ENCODE data around the gene FBXL17. TPM values are rescaled to one million over a fixed set of nuclear protein-coding genes. Genes with fewer than 3 reads are reported as not detected.
"Not testable (repeated sequence)": the region's sequence is repeated elsewhere in the genome, so short reads cannot be mapped to it uniquely, and the experiment has no call there.

FBXL17 gene
- total RNA-seq, 4 donors from 2014 or later, result 14.9 to 62.5 (median 20.6) TPM

GRCh38 chr5:108181975-108182374, 199.9 kb downstream of the FBXL17 start:
- Histone ChIP-seq H3K4me1 (no peaks in the 10 kb centered on the region), H3K9me3 (no peaks in the 10 kb centered on the region), H3K27ac (no peak overlapping the region), H3K36me3 (no peaks in the 10 kb centered on the region), H3K4me3 (no peak overlapping the region), H3K27me3 (no peaks in the 10 kb centered on the region)
- TF ChIP-seq, protein P1, sequence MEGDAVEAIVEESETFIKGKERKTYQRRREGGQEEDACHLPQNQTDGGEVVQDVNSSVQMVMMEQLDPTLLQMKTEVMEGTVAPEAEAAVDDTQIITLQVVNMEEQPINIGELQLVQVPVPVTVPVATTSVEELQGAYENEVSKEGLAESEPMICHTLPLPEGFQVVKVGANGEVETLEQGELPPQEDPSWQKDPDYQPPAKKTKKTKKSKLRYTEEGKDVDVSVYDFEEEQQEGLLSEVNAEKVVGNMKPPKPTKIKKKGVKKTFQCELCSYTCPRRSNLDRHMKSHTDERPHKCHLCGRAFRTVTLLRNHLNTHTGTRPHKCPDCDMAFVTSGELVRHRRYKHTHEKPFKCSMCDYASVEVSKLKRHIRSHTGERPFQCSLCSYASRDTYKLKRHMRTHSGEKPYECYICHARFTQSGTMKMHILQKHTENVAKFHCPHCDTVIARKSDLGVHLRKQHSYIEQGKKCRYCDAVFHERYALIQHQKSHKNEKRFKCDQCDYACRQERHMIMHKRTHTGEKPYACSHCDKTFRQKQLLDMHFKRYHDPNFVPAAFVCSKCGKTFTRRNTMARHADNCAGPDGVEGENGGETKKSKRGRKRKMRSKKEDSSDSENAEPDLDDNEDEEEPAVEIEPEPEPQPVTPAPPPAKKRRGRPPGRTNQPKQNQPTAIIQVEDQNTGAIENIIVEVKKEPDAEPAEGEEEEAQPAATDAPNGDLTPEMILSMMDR (IDR thresholded peaks at IDR 0.05), result no peak
- no peak for TF ChIP-seq POLR2A (IDR thresholded peaks at IDR 0.05)
- TF ChIP-seq EP300 (IDR thresholded peaks at IDR 0.05), result no peak
- no peak for TF ChIP-seq POLR2AphosphoS5 (IDR thresholded peaks at IDR 0.05)
- WGBS, result 79% methylated on average over 7 of the region's 7 CpGs
- DNase-seq (ENCODE audit: low spot score in 2 of 2), result no peak

- Histone ChIP-seq H3K36me3 (no peaks in the 10 kb centered on the region), H3K4me1 (no peaks in the 10 kb centered on the region), H3K27me3 (no peaks in the 10 kb centered on the region), H3K9me3 (no peaks in the 10 kb centered on the region), H3K4me3 (no peak overlapping the region), H3K27ac (no peak overlapping the region)
- DNase-seq (ENCODE audit: low spot score in 2 of 2), result no peak
- TF ChIP-seq POLR2A (IDR thresholded peaks at IDR 0.05), result no peak
- TF ChIP-seq EP300 (IDR thresholded peaks at IDR 0.05), result no peak
- no peak for TF ChIP-seq POLR2AphosphoS5 (IDR thresholded peaks at IDR 0.05)
- TF ChIP-seq, protein P1 (IDR thresholded peaks at IDR 0.05), result no peak
Measured at GRCh38 chr5:108174286-108174685, 207.6 kb downstream of the FBXL17 start.

GRCh38 chr5:108171759-108172158, 210.1 kb downstream of the FBXL17 start:
- no peak for TF ChIP-seq POLR2AphosphoS5 (IDR thresholded peaks at IDR 0.05)
- TF ChIP-seq EP300 (IDR thresholded peaks at IDR 0.05), result no peak
- TF ChIP-seq, protein P1 (IDR thresholded peaks at IDR 0.05), result no peak
- no peak for TF ChIP-seq POLR2A (IDR thresholded peaks at IDR 0.05)
- Histone ChIP-seq H3K9me3 (no peaks in the 10 kb centered on the region), H3K4me3 (no peak overlapping the region), H3K27ac (no peak overlapping the region), H3K4me1 (no peaks in the 10 kb centered on the region), H3K36me3 (no peaks in the 10 kb centered on the region), H3K27me3 (no peaks in the 10 kb centered on the region)
- 98% methylated on average over 6 of the region's 6 CpGs for WGBS
- no peak for DNase-seq (ENCODE audit: low spot score in 2 of 2)

DNA sequence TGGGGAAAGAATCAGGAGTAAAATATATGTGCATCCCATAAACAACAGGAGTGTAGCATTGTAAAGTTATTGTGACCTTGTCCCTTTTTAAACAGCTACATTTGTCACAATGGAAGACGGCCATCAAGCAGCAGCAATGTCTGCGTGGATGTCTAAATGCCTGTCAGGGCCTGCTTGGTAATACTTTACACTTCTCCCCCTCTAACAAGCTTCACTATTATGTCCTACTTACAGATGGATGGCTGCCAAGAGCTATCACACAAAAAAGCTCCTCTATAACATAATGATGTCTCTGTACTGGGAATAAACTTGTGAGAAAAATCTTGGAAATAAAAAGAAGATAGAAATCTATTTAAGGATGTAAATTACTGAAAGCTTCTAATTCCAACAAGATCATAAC, 213.0 kb downstream of the FBXL17 start:
- no peaks in the 10 kb centered on the region for H3K9me3 ChIP-seq
- 56% methylated on average over 2 of the region's 2 CpGs for WGBS
- H3K4me1 ChIP-seq, result no peaks in the 10 kb centered on the region
- H3K27ac ChIP-seq, result no peak overlapping the region
- H3K27me3 ChIP-seq, result no peaks in the 10 kb centered on the region
- H3K4me3 ChIP-seq, result no peak overlapping the region
- H3K36me3 ChIP-seq, result no peaks in the 10 kb centered on the region
- DNase-seq (ENCODE audit: low spot score in 2 of 2), result no peak
- TF ChIP-seq POLR2AphosphoS5 (IDR thresholded peaks at IDR 0.05) (no peak), POLR2A (IDR thresholded peaks at IDR 0.05) (no peak)

- no peak for TF ChIP-seq POLR2AphosphoS5 (IDR thresholded peaks at IDR 0.05)
- TF ChIP-seq, protein P1 (IDR thresholded peaks at IDR 0.05), result no peak
- no peak for TF ChIP-seq EP300 (IDR thresholded peaks at IDR 0.05)
- no peak for TF ChIP-seq POLR2A (IDR thresholded peaks at IDR 0.05)
- H3K27ac ChIP-seq, result no peak overlapping the region
- WGBS, result 86% methylated on average over 2 of the region's 2 CpGs
- no peak for DNase-seq (ENCODE audit: low spot score in 2 of 2)
- H3K36me3 ChIP-seq, result no peaks in the 10 kb centered on the region
- no peaks in the 10 kb centered on the region for H3K4me1 ChIP-seq
- no peak overlapping the region for H3K4me3 ChIP-seq
- H3K9me3 ChIP-seq, result no peaks in the 10 kb centered on the region
- no peaks in the 10 kb centered on the region for H3K27me3 ChIP-seq
Measured at GRCh38 chr5:108167174-108167573, 214.7 kb downstream of the FBXL17 start.

GRCh38 chr5:108164574-108164973, 217.3 kb downstream of the FBXL17 start:
- H3K27me3 ChIP-seq, result no peaks in the 10 kb centered on the region
- no peak for DNase-seq (ENCODE audit: low spot score in 2 of 2)

GRCh38 chr5:108152854-108153253, 229.0 kb downstream of the FBXL17 start:
- not testable (repeated sequence) for H3K9me3 ChIP-seq; DNase-seq (ENCODE audit: low spot score in 2 of 2); H3K4me1 ChIP-seq; H3K27ac ChIP-seq; H3K27me3 ChIP-seq; H3K36me3 ChIP-seq; H3K4me3 ChIP-seq
- 100% methylated on average over 1 of the region's 1 CpG for WGBS

More at GRCh38 chr5:108164574-108164973, 217.3 kb downstream of the FBXL17 start:
- Histone ChIP-seq H3K27ac (no peak overlapping the region), H3K9me3 (no peaks in the 10 kb centered on the region), H3K4me1 (no peaks in the 10 kb centered on the region), H3K4me3 (no peak overlapping the region), H3K36me3 (no peaks in the 10 kb centered on the region)
- TF ChIP-seq POLR2AphosphoS5 (IDR thresholded peaks at IDR 0.05), result no peak
- no peak for TF ChIP-seq POLR2A (IDR thresholded peaks at IDR 0.05)
- no peak for TF ChIP-seq EP300 (IDR thresholded peaks at IDR 0.05)
- TF ChIP-seq, protein P1 (IDR thresholded peaks at IDR 0.05), result no peak
- WGBS, result 93% methylated on average over 2 of the region's 2 CpGs
